ENCODE results near the gene SAMD3. TPM values are rescaled to one million over a fixed set of nuclear protein-coding genes. Genes with fewer than 3 reads are reported as not detected.

The SAMD3 gene
- total RNA-seq, 1 donor from 2014 or later, result 0.45 TPM

GRCh38 chr6:130245267-130245666 is 22.5 kb upstream of the SAMD3 start:
- no peaks in the 10 kb centered on the region for H4K20me1 ChIP-seq (ENCODE audit: insufficient read depth, low read length)
- Mint-ChIP-seq H3K27me3 (ENCODE audit: low read depth, unreplicated experiment) (no peaks in the 10 kb centered on the region), H3K27ac (ENCODE audit: unreplicated experiment) (no peak overlapping the region), H3K36me3 (ENCODE audit: low read depth, unreplicated experiment) (no peaks in the 10 kb centered on the region), H3K4me3 (ENCODE audit: unreplicated experiment) (no peak overlapping the region), H3K9me3 (ENCODE audit: unreplicated experiment) (no peaks in the 10 kb centered on the region), H3K4me1 (ENCODE audit: low read depth, unreplicated experiment) (peaks cover 6% of the 10 kb centered on the region)
- no peaks in the 10 kb centered on the region for H3K79me2 ChIP-seq (ENCODE audit: insufficient read depth, low read length)
- H2AFZ ChIP-seq (ENCODE audit: low read depth, low read length), result no peak overlapping the region
- H3K27me3 ChIP-seq (ENCODE audit: insufficient read depth, low read length), result no peaks in the 10 kb centered on the region
- TF ChIP-seq, protein P1, sequence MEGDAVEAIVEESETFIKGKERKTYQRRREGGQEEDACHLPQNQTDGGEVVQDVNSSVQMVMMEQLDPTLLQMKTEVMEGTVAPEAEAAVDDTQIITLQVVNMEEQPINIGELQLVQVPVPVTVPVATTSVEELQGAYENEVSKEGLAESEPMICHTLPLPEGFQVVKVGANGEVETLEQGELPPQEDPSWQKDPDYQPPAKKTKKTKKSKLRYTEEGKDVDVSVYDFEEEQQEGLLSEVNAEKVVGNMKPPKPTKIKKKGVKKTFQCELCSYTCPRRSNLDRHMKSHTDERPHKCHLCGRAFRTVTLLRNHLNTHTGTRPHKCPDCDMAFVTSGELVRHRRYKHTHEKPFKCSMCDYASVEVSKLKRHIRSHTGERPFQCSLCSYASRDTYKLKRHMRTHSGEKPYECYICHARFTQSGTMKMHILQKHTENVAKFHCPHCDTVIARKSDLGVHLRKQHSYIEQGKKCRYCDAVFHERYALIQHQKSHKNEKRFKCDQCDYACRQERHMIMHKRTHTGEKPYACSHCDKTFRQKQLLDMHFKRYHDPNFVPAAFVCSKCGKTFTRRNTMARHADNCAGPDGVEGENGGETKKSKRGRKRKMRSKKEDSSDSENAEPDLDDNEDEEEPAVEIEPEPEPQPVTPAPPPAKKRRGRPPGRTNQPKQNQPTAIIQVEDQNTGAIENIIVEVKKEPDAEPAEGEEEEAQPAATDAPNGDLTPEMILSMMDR (IDR thresholded peaks at IDR 0.05; ENCODE audit: insufficient read depth, low read depth, low read length), result no peak
- TF ChIP-seq EZH2 (IDR thresholded peaks at IDR 0.05; ENCODE audit: insufficient read depth, low read length), result no peak
- DNase-seq (ENCODE audit: low read depth), result no peak
- no peaks in the 10 kb centered on the region for H3K9me3 ChIP-seq (ENCODE audit: insufficient read depth, low read depth, low read length)
- H3K9ac ChIP-seq (ENCODE audit: low read length), result no peak overlapping the region
- H3K36me3 ChIP-seq (ENCODE audit: insufficient read depth, low read length), result no peaks in the 10 kb centered on the region
- no peak overlapping the region for H3K4me2 ChIP-seq (ENCODE audit: low read length)
- H3K27ac ChIP-seq (ENCODE audit: low read depth, low read length), result no peak overlapping the region
- H3K4me1 ChIP-seq (ENCODE audit: insufficient read depth, low read length), result peaks cover 3% of the 10 kb centered on the region
- no peak for FAIRE-seq
- H3K4me3 ChIP-seq (ENCODE audit: insufficient read depth, low read depth, low read length), result no peak overlapping the region

DNA sequence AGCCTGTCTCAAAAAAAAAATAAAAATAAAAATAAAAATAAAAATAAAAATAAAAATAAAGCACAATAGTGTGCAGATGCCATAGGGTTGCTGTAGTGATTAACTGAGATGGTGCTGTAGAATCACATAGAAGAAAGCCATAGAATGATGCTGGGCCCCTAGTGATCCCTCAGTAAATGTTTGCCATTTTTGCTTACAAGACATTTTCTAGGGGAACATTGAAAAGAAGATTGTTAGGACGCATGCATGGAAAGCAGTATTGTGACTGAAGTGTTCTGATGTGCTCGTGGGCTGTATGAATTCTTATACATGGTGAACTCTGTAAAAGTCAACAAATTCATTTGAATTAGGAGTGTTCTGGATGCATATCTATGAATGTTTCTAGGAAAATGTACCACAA is 22.0 kb upstream of the SAMD3 start:
- Mint-ChIP-seq H3K27me3 (ENCODE audit: low read depth, unreplicated experiment) (no peaks in the 10 kb centered on the region), H3K27ac (ENCODE audit: unreplicated experiment) (no peak overlapping the region), H3K36me3 (ENCODE audit: low read depth, unreplicated experiment) (no peaks in the 10 kb centered on the region), H3K4me3 (ENCODE audit: unreplicated experiment) (no peak overlapping the region), H3K4me1 (ENCODE audit: low read depth, unreplicated experiment) (peaks cover 10% of the 10 kb centered on the region), H3K9me3 (ENCODE audit: unreplicated experiment) (no peaks in the 10 kb centered on the region)
- Histone ChIP-seq H3K27me3 (ENCODE audit: insufficient read depth, low read length) (no peaks in the 10 kb centered on the region), H3K4me1 (ENCODE audit: insufficient read depth, low read length) (peaks cover 8% of the 10 kb centered on the region), H3K36me3 (ENCODE audit: insufficient read depth, low read length) (no peaks in the 10 kb centered on the region), H3K9me3 (ENCODE audit: insufficient read depth, low read depth, low read length) (no peaks in the 10 kb centered on the region), H3K79me2 (ENCODE audit: insufficient read depth, low read length) (no peaks in the 10 kb centered on the region), H3K9ac (ENCODE audit: low read length) (no peak overlapping the region), H3K4me3 (ENCODE audit: insufficient read depth, low read depth, low read length) (no peak overlapping the region), H4K20me1 (ENCODE audit: insufficient read depth, low read length) (no peaks in the 10 kb centered on the region), H3K27ac (ENCODE audit: low read depth, low read length) (no peak overlapping the region), H2AFZ (ENCODE audit: low read depth, low read length) (no peak overlapping the region), H3K4me2 (ENCODE audit: low read length) (no peak overlapping the region)
- TF ChIP-seq, protein P1 (IDR thresholded peaks at IDR 0.05; ENCODE audit: insufficient read depth, low read depth, low read length), result no peak
- TF ChIP-seq EZH2 (IDR thresholded peaks at IDR 0.05; ENCODE audit: insufficient read depth, low read length), result no peak
- DNase-seq (ENCODE audit: low read depth), result no peak
- FAIRE-seq, result no peak

DNA sequence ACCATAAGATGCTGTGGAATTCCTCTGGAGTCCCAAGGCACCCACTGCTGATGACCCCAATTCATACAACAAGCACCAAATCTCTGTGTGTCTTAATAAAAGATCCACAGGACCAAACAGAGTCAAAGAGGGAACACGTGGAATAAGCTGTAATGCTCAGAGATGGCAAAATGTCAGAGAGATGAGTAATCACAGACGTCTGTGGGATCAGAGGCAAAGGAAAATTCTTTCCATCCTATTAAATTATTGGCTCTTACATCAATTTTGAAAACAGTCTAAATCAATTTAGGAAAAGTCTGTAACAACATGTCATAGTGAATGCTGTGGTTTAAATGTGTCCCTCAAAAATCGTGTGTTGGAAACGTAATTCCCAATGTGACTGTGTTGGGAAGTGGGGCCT is 17.5 kb upstream of the SAMD3 start:
- Mint-ChIP-seq H3K9me3 (ENCODE audit: unreplicated experiment) (no peaks in the 10 kb centered on the region), H3K27ac (ENCODE audit: unreplicated experiment) (peak overlapping the region; percentile 87), H3K4me1 (ENCODE audit: low read depth, unreplicated experiment) (peaks cover 13% of the 10 kb centered on the region), H3K4me3 (ENCODE audit: unreplicated experiment) (no peak overlapping the region), H3K36me3 (ENCODE audit: low read depth, unreplicated experiment) (no peaks in the 10 kb centered on the region), H3K27me3 (ENCODE audit: low read depth, unreplicated experiment) (no peaks in the 10 kb centered on the region)
- Histone ChIP-seq H2AFZ (ENCODE audit: low read depth, low read length) (no peak overlapping the region), H3K9me3 (ENCODE audit: insufficient read depth, low read depth, low read length) (no peaks in the 10 kb centered on the region), H3K4me3 (ENCODE audit: insufficient read depth, low read depth, low read length) (no peak overlapping the region), H3K4me1 (ENCODE audit: insufficient read depth, low read length) (peaks cover 9% of the 10 kb centered on the region), H3K27ac (ENCODE audit: low read depth, low read length) (peak overlapping the region; percentile 30), H4K20me1 (ENCODE audit: insufficient read depth, low read length) (no peaks in the 10 kb centered on the region), H3K9ac (ENCODE audit: low read length) (peak overlapping the region; percentile 5), H3K36me3 (ENCODE audit: insufficient read depth, low read length) (no peaks in the 10 kb centered on the region), H3K27me3 (ENCODE audit: insufficient read depth, low read length) (no peaks in the 10 kb centered on the region), H3K4me2 (ENCODE audit: low read length) (no peak overlapping the region), H3K79me2 (ENCODE audit: insufficient read depth, low read length) (no peaks in the 10 kb centered on the region)
- FAIRE-seq (peak; percentile 81), DNase-seq (ENCODE audit: low read depth) (peak; percentile 82)
- TF ChIP-seq, protein P1 (IDR thresholded peaks at IDR 0.05; ENCODE audit: insufficient read depth, low read depth, low read length), result no peak
- no peak for TF ChIP-seq EZH2 (IDR thresholded peaks at IDR 0.05; ENCODE audit: insufficient read depth, low read length)
